ENCODE measurements around the gene KLF11. TPM values are rescaled to one million over a fixed set of nuclear protein-coding genes. Genes with fewer than 3 reads are reported as not detected.
"Not testable (repeated sequence)": the region's sequence is repeated elsewhere in the genome, so short reads cannot be mapped to it uniquely, and the experiment has no call there.

Gene KLF11
- total RNA-seq, 2 donors from 2014 or later: 9.3 to 13.1 TPM

- H3K4me3 ChIP-seq (ENCODE audit: low read length); H3K27me3 ChIP-seq (ENCODE audit: control insufficient read depth, insufficient read depth, low read length, poor library complexity, severe bottlenecking); H3K27ac Mint-ChIP-seq; H3K36me3 ChIP-seq (ENCODE audit: control insufficient read depth, insufficient read depth, low read length); H3K4me1 ChIP-seq (ENCODE audit: control insufficient read depth, insufficient read depth, low read length); H3K9me3 ChIP-seq (ENCODE audit: control insufficient read depth, low read length); H3K9me3 Mint-ChIP-seq; DNase-seq; H3K4me3 Mint-ChIP-seq; H3K27me3 Mint-ChIP-seq (ENCODE audit: insufficient read depth); H3K9ac ChIP-seq (ENCODE audit: extremely low read depth, low read length, poor library complexity, severe bottlenecking); H3K27ac ChIP-seq (ENCODE audit: low read depth, low read length); H3K36me3 Mint-ChIP-seq (ENCODE audit: low read depth); H3K4me1 Mint-ChIP-seq: not testable (repeated sequence)
- 88 to 92% methylated on average over 20 to 41 of the region's 61 CpGs for WGBS, 2 experiments (ENCODE audit: insufficient coverage in 1 of 2, insufficient read length in 1 of 2)
These were observed 31.6 kb upstream of the KLF11 start for GRCh38 chr2:10011606-10012325.

- not testable (repeated sequence) for H3K27ac ChIP-seq (ENCODE audit: low read depth, low read length); H3K27me3 ChIP-seq (ENCODE audit: control insufficient read depth, insufficient read depth, low read length, poor library complexity, severe bottlenecking); H3K36me3 ChIP-seq (ENCODE audit: control insufficient read depth, insufficient read depth, low read length); H3K9me3 ChIP-seq (ENCODE audit: control insufficient read depth, low read length); H3K4me1 Mint-ChIP-seq; H3K4me1 ChIP-seq (ENCODE audit: control insufficient read depth, insufficient read depth, low read length); H3K27me3 Mint-ChIP-seq (ENCODE audit: insufficient read depth); DNase-seq; H3K9me3 Mint-ChIP-seq; H3K4me3 Mint-ChIP-seq; H3K9ac ChIP-seq (ENCODE audit: extremely low read depth, low read length, poor library complexity, severe bottlenecking); H3K36me3 Mint-ChIP-seq (ENCODE audit: low read depth); H3K27ac Mint-ChIP-seq; H3K4me3 ChIP-seq (ENCODE audit: low read length)
- 95 to 98% methylated on average over 15 to 33 of the region's 37 CpGs for WGBS, 2 experiments (ENCODE audit: insufficient coverage in 1 of 2, insufficient read length in 1 of 2)
These were observed 30.9 kb upstream of the KLF11 start for GRCh38 chr2:10012366-10012962.

GRCh38 chr2:10012963-10013461, 30.3 kb upstream of the KLF11 start:
- no peak overlapping the region for H3K4me3 Mint-ChIP-seq
- H3K4me1 Mint-ChIP-seq: no peaks in the 10 kb centered on the region
- Histone ChIP-seq H3K9me3 (ENCODE audit: control insufficient read depth, low read length) (no peaks in the 10 kb centered on the region), H3K4me3 (ENCODE audit: low read length) (no peak overlapping the region), H3K27ac (ENCODE audit: low read depth, low read length) (no peak overlapping the region), H3K9ac (ENCODE audit: extremely low read depth, low read length, poor library complexity, severe bottlenecking) (no peak overlapping the region), H3K36me3 (ENCODE audit: control insufficient read depth, insufficient read depth, low read length) (no peaks in the 10 kb centered on the region), H3K27me3 (ENCODE audit: control insufficient read depth, insufficient read depth, low read length, poor library complexity, severe bottlenecking) (no peaks in the 10 kb centered on the region), H3K4me1 (ENCODE audit: control insufficient read depth, insufficient read depth, low read length) (no peaks in the 10 kb centered on the region)
- H3K27me3 Mint-ChIP-seq (ENCODE audit: insufficient read depth): no peaks in the 10 kb centered on the region
- no peaks in the 10 kb centered on the region for H3K36me3 Mint-ChIP-seq (ENCODE audit: low read depth)
- no peak for TF ChIP-seq CTCF (conservative IDR thresholded peaks at IDR 0.05)
- 89 to 91% methylated on average over 24 to 29 of the region's 29 CpGs for WGBS, 2 experiments (ENCODE audit: insufficient coverage in 1 of 2, insufficient read length in 1 of 2)
- H3K27ac Mint-ChIP-seq: no peak overlapping the region
- no peak for DNase-seq
- no peaks in the 10 kb centered on the region for H3K9me3 Mint-ChIP-seq

- not testable (repeated sequence) for H3K4me1 ChIP-seq (ENCODE audit: control insufficient read depth, insufficient read depth, low read length); H3K27me3 Mint-ChIP-seq (ENCODE audit: insufficient read depth); H3K36me3 Mint-ChIP-seq (ENCODE audit: low read depth); H3K27ac Mint-ChIP-seq; H3K27me3 ChIP-seq (ENCODE audit: control insufficient read depth, insufficient read depth, low read length, poor library complexity, severe bottlenecking); DNase-seq; H3K27ac ChIP-seq (ENCODE audit: low read depth, low read length); H3K9ac ChIP-seq (ENCODE audit: extremely low read depth, low read length, poor library complexity, severe bottlenecking); H3K4me3 ChIP-seq (ENCODE audit: low read length); H3K4me3 Mint-ChIP-seq; H3K36me3 ChIP-seq (ENCODE audit: control insufficient read depth, insufficient read depth, low read length); H3K4me1 Mint-ChIP-seq; H3K9me3 Mint-ChIP-seq; H3K9me3 ChIP-seq (ENCODE audit: control insufficient read depth, low read length)
- WGBS, 2 experiments (ENCODE audit: insufficient coverage in 1 of 2, insufficient read length in 1 of 2): 90 to 96% methylated on average over 31 to 43 of the region's 43 CpGs
These were observed 29.5 kb upstream of the KLF11 start for GRCh38 chr2:10013651-10014417.
